ENCODE measurements around the gene GARNL3.

GARNL3 gene

DNA sequence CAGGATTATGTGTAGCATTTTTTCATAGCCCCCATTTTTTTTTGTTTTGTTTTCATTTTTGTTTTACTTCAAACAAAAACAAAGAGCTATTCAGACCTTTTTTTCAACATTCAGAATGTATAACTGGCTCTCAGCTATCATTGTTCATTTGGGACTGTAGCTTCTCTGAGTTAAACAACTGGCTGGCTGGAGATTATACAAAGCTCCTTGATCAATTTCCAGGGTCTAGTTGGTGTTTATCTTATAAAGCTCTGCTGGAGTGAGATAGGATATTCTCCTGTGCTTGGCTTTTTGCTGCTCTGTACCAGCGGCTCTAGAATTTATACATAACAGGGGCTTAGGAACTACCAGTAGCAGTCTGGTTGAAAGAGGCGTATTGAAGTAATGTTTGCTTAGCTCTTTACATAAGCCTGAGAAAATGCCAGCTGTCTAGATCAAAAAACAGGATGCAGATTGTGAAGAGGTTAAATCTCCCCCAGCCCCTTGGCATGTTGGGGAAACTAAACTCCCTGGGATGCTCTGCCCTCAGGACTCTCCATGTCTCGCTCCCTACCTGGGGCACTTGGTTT, 15.2 kb downstream of the GARNL3 start:
- no peak for DNase-seq (ENCODE audit: low read depth)

DNA sequence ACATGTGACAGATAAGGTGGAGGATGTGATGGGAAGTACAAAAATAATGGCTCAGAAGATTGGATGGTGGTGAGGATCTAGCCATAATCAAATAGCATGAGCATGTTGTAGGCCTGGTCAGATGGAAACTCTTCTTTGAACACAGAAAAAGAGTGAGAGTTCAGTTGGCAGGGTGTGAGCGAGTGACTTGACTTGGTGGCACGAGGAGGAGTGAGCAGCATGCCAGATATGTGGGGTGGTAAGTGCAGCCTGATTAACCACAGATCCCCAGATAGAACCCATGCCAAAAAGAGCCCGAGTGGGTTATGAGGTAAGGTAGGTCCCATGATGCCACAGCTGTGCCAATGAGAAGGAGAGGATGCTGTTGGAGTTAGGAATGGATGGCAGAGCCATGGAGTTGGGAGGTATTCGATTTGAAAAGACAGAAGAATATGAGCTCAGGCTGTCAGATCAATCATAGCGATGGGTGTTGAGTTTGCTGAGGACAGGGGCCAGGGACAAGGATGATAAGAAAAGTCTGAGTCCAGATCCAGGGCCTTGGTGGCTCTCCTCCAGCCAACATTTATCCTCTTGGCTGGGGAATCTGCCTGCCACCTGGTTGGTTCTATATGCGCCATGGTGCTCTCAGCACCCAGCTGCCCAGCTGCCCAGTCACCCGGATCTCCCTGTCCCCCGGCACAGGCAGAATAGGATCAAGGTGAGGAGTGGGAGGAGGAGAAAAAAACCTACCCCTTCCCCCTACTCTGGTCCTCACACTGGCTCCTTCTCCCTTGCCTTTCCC, 16.5 kb downstream of the GARNL3 start:
- no peak for DNase-seq (ENCODE audit: low read depth)

DNA sequence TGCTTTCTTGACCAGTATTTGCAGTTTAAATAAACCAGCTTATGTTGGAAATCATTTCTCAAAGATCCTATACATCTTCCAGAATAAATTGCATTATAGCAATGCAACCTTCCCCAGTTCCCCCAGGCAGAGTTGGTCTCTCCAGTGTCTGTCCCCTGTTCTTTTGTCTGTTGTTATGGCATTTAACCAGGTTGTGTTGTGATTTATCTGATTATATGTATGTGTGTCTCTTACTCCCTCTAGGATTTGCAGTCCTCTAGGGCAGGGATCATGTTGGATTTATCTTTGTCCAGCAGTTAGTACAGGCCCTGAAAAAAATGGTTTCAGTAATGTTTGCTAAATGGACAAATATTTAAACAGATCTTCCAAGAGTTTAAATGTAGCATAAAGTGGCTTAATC, 17.3 kb downstream of the GARNL3 start:
- no peak for DNase-seq (ENCODE audit: low read depth)

DNA sequence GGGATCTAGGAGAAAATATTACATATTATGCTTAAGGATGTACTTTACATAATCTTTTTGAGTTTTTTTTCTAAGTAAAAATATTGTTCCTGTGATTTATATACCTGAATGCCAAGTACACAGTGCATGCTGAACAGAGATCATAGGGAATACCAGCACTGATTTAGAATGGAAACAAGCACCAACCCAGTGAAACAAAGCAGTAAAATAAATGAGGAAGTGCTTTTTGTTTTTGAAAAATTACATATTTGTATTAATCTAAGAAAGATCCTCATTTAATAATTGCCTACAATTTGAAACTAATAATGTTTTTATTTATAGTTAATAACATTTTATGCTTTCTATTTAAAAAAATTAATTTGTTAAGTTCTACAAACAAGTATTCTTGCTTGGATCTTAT, 18.0 kb downstream of the GARNL3 start:
- DNase-seq (ENCODE audit: low read depth), result no peak

DNA sequence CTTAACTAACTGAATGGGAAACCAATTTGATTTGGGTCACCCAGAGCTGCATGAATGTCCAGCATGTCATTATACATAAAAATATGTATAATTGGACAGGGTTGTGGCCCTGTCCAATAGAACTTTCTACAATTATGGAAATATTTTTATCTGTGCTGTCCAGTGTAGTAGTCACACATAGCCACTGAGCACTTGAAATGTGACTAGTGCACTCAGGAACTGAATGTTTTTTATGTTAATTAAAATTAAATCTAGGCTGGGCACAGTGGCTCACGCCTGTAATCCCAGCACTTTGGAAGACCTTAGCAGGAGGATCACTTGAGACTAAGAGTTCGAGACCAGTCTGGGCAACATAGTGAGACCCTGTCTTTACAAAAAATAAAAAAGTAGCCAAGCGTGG, 18.6 kb downstream of the GARNL3 start:
- no peak for DNase-seq (ENCODE audit: low read depth)

DNA sequence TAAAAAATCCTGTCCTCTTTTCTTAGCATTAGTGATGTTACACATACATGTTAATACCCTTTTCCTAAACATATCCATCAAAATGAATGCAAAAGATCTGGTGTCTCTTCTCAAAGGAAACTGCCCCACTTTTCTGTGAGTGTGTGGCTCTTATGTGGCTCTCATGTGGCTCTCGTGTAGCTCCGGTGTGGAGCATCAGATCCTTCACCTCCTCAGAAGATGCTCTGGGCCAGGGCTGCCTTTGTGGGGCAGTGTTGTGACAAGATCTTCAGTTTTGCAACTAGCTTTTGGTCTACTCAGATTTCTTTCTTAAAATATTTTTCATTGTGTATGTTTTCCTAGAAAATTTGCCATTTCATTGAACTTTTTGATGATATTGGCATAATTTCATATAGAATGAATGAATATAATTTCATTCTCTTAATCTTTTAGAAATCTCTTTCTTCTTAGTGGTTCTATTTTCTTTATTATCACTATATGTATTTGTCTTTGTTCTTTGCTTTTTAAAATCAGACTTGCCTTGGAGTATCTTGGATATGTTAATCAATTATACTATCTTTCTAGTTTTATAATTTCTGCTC, 19.4 kb downstream of the GARNL3 start:
- no peak for DNase-seq (ENCODE audit: low read depth)

DNA sequence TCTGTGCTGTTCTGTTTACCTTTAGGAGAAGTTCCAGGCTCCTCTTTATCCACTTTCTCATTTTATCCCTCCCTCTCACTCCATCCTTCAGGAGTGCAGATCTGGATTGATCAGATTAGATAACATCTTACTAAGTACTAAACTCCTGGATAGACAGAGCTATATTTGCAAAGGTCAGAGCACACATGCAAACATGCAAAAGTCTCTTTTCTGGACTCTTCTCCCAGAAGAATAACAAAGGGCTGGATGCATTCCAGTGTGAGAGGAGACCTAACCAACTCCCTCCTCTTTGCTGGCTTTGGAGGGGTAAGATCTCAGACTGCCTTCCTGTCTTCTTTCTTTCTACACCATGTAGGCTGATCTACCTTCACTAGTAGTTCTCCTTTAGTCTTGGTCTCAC, 21.4 kb downstream of the GARNL3 start:
- no peak for DNase-seq (ENCODE audit: low read depth)

DNA sequence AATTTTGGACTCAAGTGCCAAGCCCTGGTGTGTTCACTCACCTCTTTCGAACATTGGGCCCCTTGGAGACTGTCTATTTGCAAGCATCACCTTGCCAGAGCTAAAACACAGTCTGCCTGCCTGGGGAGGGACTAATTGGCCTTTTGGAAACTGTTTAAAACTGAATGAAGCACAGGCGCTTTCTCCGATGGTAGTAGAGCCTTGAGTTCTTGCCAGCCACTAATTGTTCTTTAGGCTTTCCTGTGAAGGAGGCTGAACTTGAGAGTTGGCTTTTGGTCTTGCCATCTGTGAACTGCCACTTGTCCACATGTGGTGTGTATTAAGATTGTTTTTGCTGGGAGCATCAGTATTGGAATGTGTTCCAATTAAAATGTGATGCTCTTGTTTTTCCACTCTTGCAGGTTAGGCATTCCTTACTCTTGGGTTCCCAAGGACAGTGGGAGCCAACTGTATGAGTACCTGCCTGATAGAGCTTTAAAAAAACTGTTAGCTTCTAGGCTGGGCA, 26.0 kb downstream of the GARNL3 start:
- DNase-seq (ENCODE audit: low read depth), result no peak

DNA sequence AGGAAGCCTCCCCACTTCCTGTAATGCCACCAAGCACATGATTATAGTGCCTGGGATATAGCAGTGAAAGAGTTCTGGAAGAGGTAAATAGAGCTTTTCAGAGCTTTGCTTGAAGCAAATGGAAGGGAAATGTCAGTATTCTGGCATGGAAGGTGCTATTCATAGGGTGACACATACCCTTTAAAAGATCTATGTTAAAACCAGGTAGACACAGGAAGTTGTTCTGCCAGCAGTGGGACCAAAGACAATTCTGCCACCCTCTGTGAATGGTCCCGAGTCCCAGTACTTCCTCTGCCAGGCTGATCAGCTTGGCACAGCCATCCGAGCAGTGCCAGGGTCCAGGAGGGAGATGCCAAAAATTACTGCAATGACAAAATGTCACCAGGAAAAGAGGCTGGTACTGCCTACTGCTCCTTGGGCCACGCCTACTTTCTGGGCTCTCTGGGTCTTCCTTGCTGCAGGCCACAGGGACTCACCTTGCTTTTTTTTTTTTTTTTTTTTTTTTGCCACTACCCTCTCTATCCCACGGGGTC, 26.7 kb downstream of the GARNL3 start:
- DNase-seq (ENCODE audit: low read depth), result no peak

DNA sequence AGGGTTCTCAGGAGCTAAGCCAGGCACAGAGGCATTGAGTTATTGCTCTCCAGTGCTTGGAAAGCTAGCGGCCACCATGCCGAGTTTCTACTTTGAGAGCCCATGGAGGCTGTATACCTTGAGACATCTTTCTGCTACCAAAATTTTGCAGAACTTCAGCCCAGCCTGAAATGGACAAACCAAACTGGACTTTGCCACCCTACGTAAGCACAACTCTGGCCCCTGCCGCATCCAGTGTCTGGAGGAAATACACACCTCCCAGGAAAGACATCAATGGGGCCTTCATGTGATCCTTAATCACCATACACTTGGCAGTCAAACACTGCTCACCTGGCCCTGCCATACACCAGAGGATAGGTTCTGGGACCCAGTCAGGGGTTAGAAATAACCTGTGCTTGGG, 27.8 kb downstream of the GARNL3 start:
- DNase-seq (ENCODE audit: low read depth), result no peak

DNA sequence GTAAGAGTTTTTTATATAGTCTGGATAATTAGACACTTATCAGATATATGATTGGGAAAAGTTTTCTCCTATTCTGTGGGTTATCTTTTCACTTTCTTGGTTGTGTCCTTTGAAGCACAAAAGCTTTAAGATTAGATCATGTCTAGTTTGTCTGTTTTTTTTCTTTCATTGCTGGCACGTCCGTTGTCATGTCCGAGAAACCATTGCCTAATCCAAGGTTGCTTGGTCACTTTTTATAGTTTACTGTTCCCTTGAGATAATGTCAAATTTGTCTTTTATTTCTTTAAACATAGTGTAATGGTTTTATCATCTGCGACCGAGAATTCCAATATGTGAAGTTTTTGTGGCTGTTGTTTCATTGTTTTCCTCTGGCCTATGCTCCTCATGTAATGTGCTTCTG, 28.8 kb downstream of the GARNL3 start:
- no peak for DNase-seq (ENCODE audit: low read depth)

DNA sequence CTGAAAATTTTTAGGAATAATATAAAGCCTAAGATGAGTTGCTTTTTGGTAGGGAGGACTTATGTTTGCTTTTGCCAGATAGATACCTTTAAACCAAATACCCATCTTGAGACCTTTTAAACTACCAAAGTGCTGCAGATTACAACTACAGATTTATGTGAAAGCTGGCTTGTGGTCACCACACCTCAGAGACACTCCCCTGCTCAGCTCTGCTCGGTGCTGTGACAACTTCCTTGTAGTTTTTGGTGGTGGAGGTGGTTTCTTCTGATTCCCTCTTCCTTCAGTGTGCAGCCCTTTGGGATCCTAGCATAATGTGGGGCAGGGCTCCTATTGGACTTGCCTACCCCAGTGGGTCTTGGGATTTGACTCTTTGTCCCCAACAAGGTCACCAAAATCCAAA, 29.2 kb downstream of the GARNL3 start:
- no peak for DNase-seq (ENCODE audit: low read depth)

DNA sequence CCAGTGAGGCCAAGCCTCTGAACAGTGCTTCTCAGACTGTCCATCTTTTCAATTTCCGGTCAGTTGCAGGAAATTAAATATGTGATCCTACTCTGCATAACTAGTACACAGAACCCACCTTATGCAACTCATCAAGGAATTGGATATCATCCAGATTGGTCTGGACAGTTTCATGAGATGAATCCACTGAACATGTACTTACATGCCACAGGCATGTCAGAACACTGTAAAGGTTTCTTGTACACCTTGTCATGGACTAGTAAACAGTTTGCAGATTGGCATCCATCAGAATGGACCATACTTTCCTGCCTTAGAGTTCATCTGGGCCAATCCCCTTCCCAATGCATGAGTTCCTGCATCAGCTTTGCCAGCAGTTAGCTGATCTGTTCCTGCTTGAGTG, 30.4 kb downstream of the GARNL3 start:
- DNase-seq (ENCODE audit: low read depth), result no peak

DNA sequence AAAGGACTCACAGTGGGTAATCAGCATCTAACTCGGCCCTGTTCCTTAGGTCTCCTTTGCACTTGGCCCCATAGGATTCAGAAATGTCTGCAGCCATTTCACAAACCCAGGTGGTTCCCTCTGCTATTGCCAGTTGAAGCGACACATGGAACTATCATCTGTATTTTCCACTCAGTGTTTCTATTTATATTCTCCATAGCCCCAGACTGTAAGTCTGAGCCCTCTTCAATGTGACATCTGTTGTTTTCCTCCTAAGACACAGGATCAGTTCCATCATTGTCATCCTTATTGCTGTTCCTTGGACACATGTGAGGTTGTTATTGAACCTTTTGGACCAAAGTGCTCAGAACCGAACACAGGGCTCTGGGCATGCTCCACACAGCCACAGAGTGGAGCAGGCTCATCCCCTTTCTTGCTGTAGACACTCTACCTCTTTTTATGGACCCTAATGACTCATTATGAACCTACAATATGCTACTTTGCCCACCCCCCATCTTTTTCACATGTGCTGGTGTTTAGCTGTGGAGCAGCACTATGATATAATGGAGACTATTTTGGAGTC, 36.4 kb downstream of the GARNL3 start:
- DNase-seq (ENCODE audit: low read depth), result no peak

DNA sequence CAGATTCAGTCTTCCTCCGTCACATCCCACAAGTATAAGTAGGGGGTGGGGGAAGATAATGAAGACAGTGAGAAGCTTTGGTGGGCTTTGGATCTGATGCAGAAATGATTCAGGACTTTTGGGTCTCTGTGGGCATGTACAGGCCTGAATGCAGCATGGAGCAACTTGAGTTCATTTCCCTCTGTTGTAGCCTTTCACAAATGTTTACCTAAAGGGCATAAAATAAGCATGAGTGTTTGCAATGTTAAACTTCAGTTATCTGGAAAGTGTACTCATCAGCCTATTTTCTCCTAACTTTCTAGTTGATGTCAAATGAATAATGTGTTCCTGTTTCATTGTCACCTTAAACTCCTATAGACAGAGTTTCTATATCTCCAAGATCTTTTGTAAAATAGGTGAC, 39.3 kb downstream of the GARNL3 start:
- DNase-seq (ENCODE audit: low read depth), result no peak

DNA sequence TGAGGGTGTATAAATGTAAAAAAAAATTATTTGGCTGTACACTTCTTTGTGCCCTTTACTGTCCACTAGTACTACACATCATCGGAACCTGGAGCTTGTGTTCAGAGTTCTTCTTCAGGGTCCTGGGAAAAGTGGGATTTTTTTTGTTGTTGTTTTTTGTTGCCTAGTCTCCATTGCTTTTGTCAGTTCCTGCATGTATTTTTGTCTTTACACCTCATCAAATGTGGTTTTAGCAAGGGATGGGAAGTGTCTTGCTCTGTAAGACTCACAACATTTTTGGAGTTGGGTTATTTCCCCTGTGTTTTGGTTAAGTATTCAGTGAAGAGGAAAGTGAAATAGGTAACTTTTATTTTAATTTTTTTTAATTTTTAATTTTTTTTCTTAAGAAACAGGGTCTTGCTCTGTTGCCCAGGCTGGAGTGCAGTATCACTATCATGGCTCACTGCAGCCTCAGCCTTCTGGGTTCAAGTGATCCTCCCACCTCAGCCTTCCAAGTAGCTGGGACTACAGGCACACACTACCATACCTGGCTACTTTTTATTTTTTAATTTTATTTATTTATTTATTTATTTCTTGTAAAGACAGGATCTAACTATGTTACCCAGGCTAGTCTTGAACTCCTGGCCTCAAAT, 40.7 kb downstream of the GARNL3 start:
- DNase-seq (ENCODE audit: low read depth), result no peak

DNA sequence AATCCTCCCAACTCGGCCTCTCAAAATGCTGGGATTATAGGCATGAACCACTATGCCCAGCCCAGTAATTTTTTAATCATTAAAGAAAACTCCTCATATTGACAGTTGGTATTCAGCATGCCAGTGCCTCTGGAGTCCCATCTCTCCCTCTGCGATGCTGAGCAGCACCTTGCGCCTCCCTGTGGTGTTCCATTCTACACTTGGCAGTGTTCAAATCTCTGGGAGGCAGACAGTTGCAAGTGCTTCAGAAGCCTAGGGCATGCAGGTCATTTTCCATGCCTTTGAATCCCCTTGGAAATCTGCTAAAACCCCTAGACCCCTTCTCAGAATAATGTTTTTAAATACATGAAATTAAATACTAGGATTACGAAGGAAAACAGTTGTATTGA, 41.3 kb downstream of the GARNL3 start:
- no peak for DNase-seq (ENCODE audit: low read depth)

DNA sequence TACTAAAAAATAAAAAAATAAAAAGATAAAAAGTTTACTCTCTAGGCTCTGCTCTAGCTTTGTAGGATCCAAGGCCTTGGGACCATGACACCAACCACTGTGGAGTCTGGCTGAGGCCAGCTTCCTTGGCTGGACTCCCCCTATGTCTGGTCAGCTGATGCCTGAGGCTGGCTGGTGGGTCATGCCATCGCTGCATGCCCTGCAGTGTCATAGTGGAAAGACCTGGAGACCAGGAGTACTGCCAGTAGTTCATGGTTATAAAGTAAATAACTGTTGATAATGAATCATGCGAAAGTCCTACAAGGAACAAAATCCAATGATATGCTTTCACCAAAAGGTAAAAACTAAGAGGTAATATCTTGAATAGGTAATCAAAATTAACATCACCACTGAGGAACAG, 43.2 kb downstream of the GARNL3 start:
- no peak for DNase-seq (ENCODE audit: low read depth)

DNA sequence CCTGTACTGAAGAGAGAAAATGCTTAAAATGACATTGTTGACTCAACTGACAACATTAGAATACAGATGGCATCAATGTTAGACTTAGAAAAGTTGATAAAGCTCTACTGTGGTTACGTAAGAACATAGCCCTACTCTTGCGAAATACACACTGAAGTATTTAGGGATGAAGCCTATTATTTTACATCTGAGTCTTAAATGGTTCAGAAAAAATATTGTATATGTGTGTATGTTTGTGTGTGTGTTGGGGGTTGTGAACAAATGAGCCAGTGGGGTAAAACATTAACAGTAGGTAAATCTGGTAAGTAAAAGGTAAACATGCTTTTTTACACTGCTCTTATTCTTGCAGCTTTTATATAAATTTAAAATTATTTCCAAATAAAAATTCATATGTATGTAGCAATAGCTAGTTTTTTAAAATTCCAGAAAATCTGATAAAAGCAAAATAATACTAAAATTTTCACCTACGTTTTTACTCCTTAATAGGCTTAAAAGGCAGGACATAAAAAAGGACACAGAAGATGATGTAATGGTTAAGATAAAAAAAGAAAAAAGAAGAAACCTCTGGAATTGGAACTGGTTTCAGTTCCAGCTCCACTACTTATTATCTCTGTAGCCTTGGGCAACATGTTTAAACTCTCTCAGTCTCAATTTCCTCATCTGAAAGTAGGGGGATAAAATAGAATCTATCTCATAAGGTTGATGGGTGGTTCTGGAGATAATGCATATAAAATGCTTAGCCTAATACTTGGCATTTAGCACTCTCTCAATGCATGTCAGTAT, 44.3 kb downstream of the GARNL3 start:
- DNase-seq (ENCODE audit: low read depth), result no peak

DNA sequence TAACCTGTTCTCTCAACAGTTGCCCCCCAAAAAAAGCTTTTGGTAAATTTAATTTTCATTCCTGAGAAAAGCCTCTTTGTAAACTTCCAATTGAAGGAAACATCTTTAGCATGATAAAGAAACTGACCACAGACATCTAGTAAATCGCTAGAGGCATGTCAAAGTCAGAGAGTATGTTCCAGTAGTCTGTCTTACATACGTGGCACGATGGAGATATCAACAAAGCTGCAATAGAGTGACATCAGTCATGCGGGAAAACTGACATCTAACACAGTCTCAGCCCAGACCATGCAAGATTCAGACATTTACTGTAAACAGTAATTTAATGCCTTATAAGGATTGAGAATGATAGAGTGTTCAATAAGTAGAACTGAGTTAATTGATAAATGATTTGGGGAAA, 45.1 kb downstream of the GARNL3 start:
- DNase-seq (ENCODE audit: low read depth), result no peak

DNA sequence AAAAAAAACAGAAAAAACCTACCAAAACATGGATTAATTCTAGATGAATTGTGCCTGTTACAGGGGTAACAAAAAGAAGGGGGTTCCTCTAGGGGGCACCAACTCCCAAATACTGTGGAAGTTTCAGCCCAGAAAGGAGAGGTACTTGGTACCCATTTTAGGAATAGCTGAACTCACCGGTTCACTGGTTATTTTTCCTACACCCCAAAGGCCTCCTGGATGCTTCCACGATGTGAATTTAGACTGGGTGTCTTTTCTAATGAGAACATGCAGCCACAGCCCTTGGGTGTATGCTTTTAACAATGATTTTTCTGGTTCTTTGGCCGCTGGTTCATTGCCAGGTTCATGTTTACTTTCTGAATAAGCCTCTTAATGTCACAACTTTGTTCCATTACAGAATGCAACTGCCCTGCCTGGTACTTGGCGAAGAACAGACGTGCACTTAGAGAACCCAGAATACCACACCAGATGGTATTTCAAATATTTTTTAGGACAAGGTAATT, 46.7 kb downstream of the GARNL3 start:
- DNase-seq (ENCODE audit: low read depth), result peak; percentile 2

Data from activated T-cell treated with anti-CD3 and anti-CD28 coated beads for 24 hours (primary cell).